ENCODE measurements around the gene SEPTIN12.

GRCh38 chr16:4792951-4793513 lies 4.9 kb upstream of the SEPTIN12 start:
- no peak for TF ChIP-seq POLR2A (IDR thresholded peaks at IDR 0.05; ENCODE audit: control extremely low read depth in 1 of 2, low read depth in 2 of 2, low read length in 2 of 2)
- no peak for TF ChIP-seq RNF2 (IDR thresholded peaks at IDR 0.05; ENCODE audit: borderline replicate concordance, low read depth, low read length, missing control alignments, poor library complexity, severe bottlenecking)
- TF ChIP-seq ATF3 (IDR thresholded peaks at IDR 0.05; ENCODE audit: insufficient read depth, low read depth, low read length), result no peak
- TF ChIP-seq CTCF (IDR thresholded peaks at IDR 0.05; ENCODE audit: control extremely low read depth in 1 of 3, insufficient read depth in 1 of 3, low read depth in 1 of 3, low read length in 3 of 3), result no peak
- TF ChIP-seq EZH2 (IDR thresholded peaks at IDR 0.05; ENCODE audit: low read depth, low read length, severe bottlenecking), result no peak
- TF ChIP-seq USF2 (IDR thresholded peaks at IDR 0.05; ENCODE audit: low read length), result no peak
- TF ChIP-seq RAD21 (IDR thresholded peaks at IDR 0.05 in 1 of 2, conservative IDR thresholded peaks at IDR 0.05 in 1 of 2; ENCODE audit: low read depth in 2 of 2, low read length in 2 of 2), result no peak
- no peak for TF ChIP-seq SIN3A (conservative IDR thresholded peaks at IDR 0.05 in 1 of 2, IDR thresholded peaks at IDR 0.05 in 1 of 2; ENCODE audit: low read depth in 1 of 2, low read length in 2 of 2)
- no peak for TF ChIP-seq TEAD4 (IDR thresholded peaks at IDR 0.05; ENCODE audit: low read depth, low read length)
- TF ChIP-seq CHD1 (IDR thresholded peaks at IDR 0.05; ENCODE audit: low read depth, low read length), result no peak
- TF ChIP-seq ATF2 (IDR thresholded peaks at IDR 0.05; ENCODE audit: low read length), result no peak
- TF ChIP-seq JUND (IDR thresholded peaks at IDR 0.05; ENCODE audit: low read length), result no peak
- TF ChIP-seq JUN (IDR thresholded peaks at IDR 0.05; ENCODE audit: low read depth, low read length), result no peak

Measured in H1 (cell line).